GM18505 (cell line): ENCODE results near the gene TMEM138.

Experiments used
- ATAC-seq: cut with Tn5 transposase; IDR thresholded peaks from one replicate; pipeline ENCODE4 v1.9.1; 2021; ENCODE audit not compliant: unreplicated experiment
- POLR2A ChIP-seq: IDR thresholded peaks from 4 replicates; pipeline ENCODE4 v1.6.1; 2011; ENCODE audit warnings: borderline replicate concordance; ENCODE audit not compliant: insufficient read depth, insufficient read length; ENCODE audit errors: extremely low read depth

TMEM138 gene

GRCh38 chr11:61349189-61349751, 12.9 kb upstream of the TMEM138 start:
- TF ChIP-seq POLR2A = no peak
- ATAC-seq = no peak

GRCh38 chr11:61349916-61350315, 12.3 kb upstream of the TMEM138 start:
- no peak for TF ChIP-seq POLR2A
- ATAC-seq = no peak

- TF ChIP-seq POLR2A = no peak
- ATAC-seq = no peak
Observed at GRCh38 chr11:61350336-61350735, 11.8 kb upstream of the TMEM138 start.

GRCh38 chr11:61350803-61351202, 11.4 kb upstream of the TMEM138 start:
- no peak for TF ChIP-seq POLR2A
- ATAC-seq = no peak

GRCh38 chr11:61352038-61352437, 10.1 kb upstream of the TMEM138 start:
- TF ChIP-seq POLR2A = no peak

GRCh38 chr11:61353131-61354067, 8.8 kb upstream of the TMEM138 start:
- TF ChIP-seq POLR2A = no peak
- no peak for ATAC-seq

More at GRCh38 chr11:61352038-61352437, 10.1 kb upstream of the TMEM138 start:
- ATAC-seq = no peak

GRCh38 chr11:61354208-61354607, 8.0 kb upstream of the TMEM138 start:
- ATAC-seq = no peak
- TF ChIP-seq POLR2A = no peak

- TF ChIP-seq POLR2A = no peak
- ATAC-seq = no peak
Observed at GRCh38 chr11:61356706-61357105, 5.5 kb upstream of the TMEM138 start.

GRCh38 chr11:61357233-61357893, 4.8 kb upstream of the TMEM138 start:
- peak; percentile 44 for ATAC-seq
- peak; percentile 44 for TF ChIP-seq POLR2A

- ATAC-seq = no peak
- no peak for TF ChIP-seq POLR2A
Observed at GRCh38 chr11:61357894-61358239, 4.3 kb upstream of the TMEM138 start.

GRCh38 chr11:61358566-61358965, 3.6 kb upstream of the TMEM138 start:
- ATAC-seq = no peak
- no peak for TF ChIP-seq POLR2A

GRCh38 chr11:61359516-61359915, 2.7 kb upstream of the TMEM138 start:
- no peak for TF ChIP-seq POLR2A
- no peak for ATAC-seq

GRCh38 chr11:61361237-61361740, 885 bp upstream of the TMEM138 start:
- no peak for TF ChIP-seq POLR2A
- ATAC-seq = no peak
